WTC11 (cell line): ENCODE results near the gene NRIP3. TPM values are rescaled to one million over a fixed set of nuclear protein-coding genes. Genes with fewer than 3 reads are reported as not detected.

ENCODE experiments used
- ATAC-seq: fragments of 200-7000 bp; cut with Tn5 transposase; 2 replicates; pipeline ENCODE4 v1.10.0; 2021; ENCODE audit warnings: mild to moderate bottlenecking, moderate library complexity
- CTCF ChIA-PET: fragments of 300-600 bp; sonication (Branson Sonifier 250); formaldehyde crosslinking; loops from one replicate; lab custom pipeline; 2021; ENCODE audit warnings: antibody characterized with exemption; lab: Charles Lee
- POLR2A ChIA-PET: fragments of 350-600 bp; sonication (Branson Sonifier 250); formaldehyde crosslinking; loops from one replicate; lab custom pipeline; 2021; ENCODE audit warnings: antibody characterized with exemption; lab: Charles Lee
- DNase-seq: peaks from one replicate; pipeline ENCODE4 v3.0.0; 2021; ENCODE audit warnings: low spot score
- H3K27ac Mint-ChIP-seq: 2 replicates; pipeline ENCODE4 v1.8.0; 2021; ENCODE audit warnings: mixed read lengths
- H3K27me3 Mint-ChIP-seq: 2 replicates; pipeline ENCODE4 v1.8.0; 2021; ENCODE audit warnings: low read depth, mild to moderate bottlenecking, moderate library complexity, mixed read lengths
- H3K36me3 Mint-ChIP-seq: 2 replicates; pipeline ENCODE4 v1.8.0; 2021; ENCODE audit warnings: mixed read lengths
- H3K4me1 Mint-ChIP-seq: 2 replicates; pipeline ENCODE4 v1.8.0; 2022; ENCODE audit warnings: mixed read lengths
- H3K4me3 Mint-ChIP-seq: 2 replicates; pipeline ENCODE4 v1.8.0; 2021; ENCODE audit warnings: mild to moderate bottlenecking, moderate library complexity, mixed read lengths
- H3K9me3 Mint-ChIP-seq: 2 replicates; pipeline ENCODE4 v1.8.0; 2021; ENCODE audit warnings: mixed read lengths
- ATF1 ChIP-seq: sonication (generic); formaldehyde crosslinking; IDR thresholded peaks from 2 replicates; pipeline ENCODE4 v1.8.1; 2023; ENCODE audit warnings: mild to moderate bottlenecking, moderate library complexity, missing genetic modification reagents
- CREM ChIP-seq: sonication (generic); formaldehyde crosslinking; IDR thresholded peaks from 2 replicates; pipeline ENCODE4 v1.8.1; 2022; ENCODE audit warnings: mild to moderate bottlenecking, missing genetic modification reagents, moderate library complexity
- E2F5 ChIP-seq: sonication (generic); formaldehyde crosslinking; IDR thresholded peaks from 2 replicates; pipeline ENCODE4 v1.8.1; 2022; ENCODE audit warnings: mild to moderate bottlenecking, moderate library complexity, missing genetic modification reagents
- ELF4 ChIP-seq: sonication (generic); formaldehyde crosslinking; IDR thresholded peaks from 2 replicates; pipeline ENCODE4 v1.8.1; 2022; ENCODE audit warnings: low read depth, mild to moderate bottlenecking, moderate library complexity, missing genetic modification reagents
- ESRRA ChIP-seq: sonication (generic); formaldehyde crosslinking; IDR thresholded peaks from 2 replicates; pipeline ENCODE4 v1.8.1; 2022; ENCODE audit warnings: mild to moderate bottlenecking, missing genetic modification reagents, borderline replicate concordance
- ETV6 ChIP-seq: sonication (generic); formaldehyde crosslinking; IDR thresholded peaks from 2 replicates; pipeline ENCODE4 v1.8.1; 2022; ENCODE audit warnings: mild to moderate bottlenecking, missing genetic modification reagents
- FOXJ3 ChIP-seq: sonication (generic); formaldehyde crosslinking; IDR thresholded peaks from 2 replicates; pipeline ENCODE4 v1.9.0; 2021; ENCODE audit warnings: missing genetic modification reagents, mild to moderate bottlenecking, borderline replicate concordance
- FOXK1 ChIP-seq: sonication (generic); formaldehyde crosslinking; IDR thresholded peaks from 2 replicates; pipeline ENCODE4 v1.8.0; 2022; ENCODE audit warnings: mild to moderate bottlenecking, moderate library complexity, missing genetic modification reagents
- GABPB1 ChIP-seq: sonication (generic); formaldehyde crosslinking; IDR thresholded peaks from 2 replicates; pipeline ENCODE4 v1.8.1; 2023; ENCODE audit warnings: mild to moderate bottlenecking, missing genetic modification reagents
- JUN ChIP-seq: sonication (generic); formaldehyde crosslinking; IDR thresholded peaks from 2 replicates; pipeline ENCODE4 v1.8.0; 2023; ENCODE audit warnings: mild to moderate bottlenecking, missing genetic modification reagents
- OVOL2 ChIP-seq: fragments of 250-450 bp; sonication (Bioruptor Pico); IDR thresholded peaks from 2 replicates; pipeline ENCODE4 v1.9.0; 2021; ENCODE audit warnings: mild to moderate bottlenecking, borderline replicate concordance
- PREB ChIP-seq: sonication (generic); formaldehyde crosslinking; IDR thresholded peaks from 2 replicates; pipeline ENCODE4 v1.8.1; 2022; ENCODE audit warnings: mild to moderate bottlenecking, missing genetic modification reagents, moderate library complexity, borderline replicate concordance
- SOX15 ChIP-seq: fragments of 250-450 bp; sonication (Bioruptor Pico); IDR thresholded peaks from 2 replicates; pipeline ENCODE4 v1.9.0; 2021; ENCODE audit warnings: mild to moderate bottlenecking
- USF1 ChIP-seq: sonication (generic); formaldehyde crosslinking; IDR thresholded peaks from 2 replicates; pipeline ENCODE4 v1.8.0; 2022; ENCODE audit warnings: mild to moderate bottlenecking, missing genetic modification reagents
- ZNF138 ChIP-seq: sonication (generic); formaldehyde crosslinking; conservative IDR thresholded peaks from 2 replicates; pipeline ENCODE4 v1.8.1; 2022; ENCODE audit warnings: mild to moderate bottlenecking, moderate library complexity, missing genetic modification reagents
- ZNF232 ChIP-seq: sonication (generic); formaldehyde crosslinking; IDR thresholded peaks from 2 replicates; pipeline ENCODE4 v1.8.0; 2022; ENCODE audit warnings: mild to moderate bottlenecking, missing genetic modification reagents
- ZNF317 ChIP-seq: sonication (generic); formaldehyde crosslinking; IDR thresholded peaks from 2 replicates; pipeline ENCODE4 v1.8.1; 2023; ENCODE audit warnings: low read depth, mild to moderate bottlenecking, moderate library complexity, missing genetic modification reagents, borderline replicate concordance
- ZNF671 ChIP-seq: fragments of 250-450 bp; sonication (Bioruptor Pico); IDR thresholded peaks from 2 replicates; pipeline ENCODE4 v1.8.0; 2021; ENCODE audit warnings: mild to moderate bottlenecking
- total RNA-seq: library from RNA; stranded (reverse); gene quantifications from 3 replicates; pipeline ENCODE4 v1.2.3, GENCODE V29; 2021
- TF ChIP-seq, protein P1 (sequence below): sonication (generic); formaldehyde crosslinking; IDR thresholded peaks from 2 replicates; pipeline ENCODE4 v1.8.1; 2023; ENCODE audit warnings: mild to moderate bottlenecking, missing genetic modification reagents, borderline replicate concordance
- TF ChIP-seq, protein P2 (sequence below): sonication (generic); formaldehyde crosslinking; IDR thresholded peaks from 2 replicates; pipeline ENCODE4 v1.8.1; 2023; ENCODE audit warnings: mild to moderate bottlenecking, missing genetic modification reagents, moderate library complexity
- TF ChIP-seq, protein P3 (sequence below): fragments of 250-450 bp; sonication (Bioruptor Pico); IDR thresholded peaks from 2 replicates; pipeline ENCODE4 v1.8.0; 2021; ENCODE audit warnings: mild to moderate bottlenecking

Gene NRIP3
- total RNA-seq, 1 experiment from 2014 or later = 4.5 TPM

DNA sequence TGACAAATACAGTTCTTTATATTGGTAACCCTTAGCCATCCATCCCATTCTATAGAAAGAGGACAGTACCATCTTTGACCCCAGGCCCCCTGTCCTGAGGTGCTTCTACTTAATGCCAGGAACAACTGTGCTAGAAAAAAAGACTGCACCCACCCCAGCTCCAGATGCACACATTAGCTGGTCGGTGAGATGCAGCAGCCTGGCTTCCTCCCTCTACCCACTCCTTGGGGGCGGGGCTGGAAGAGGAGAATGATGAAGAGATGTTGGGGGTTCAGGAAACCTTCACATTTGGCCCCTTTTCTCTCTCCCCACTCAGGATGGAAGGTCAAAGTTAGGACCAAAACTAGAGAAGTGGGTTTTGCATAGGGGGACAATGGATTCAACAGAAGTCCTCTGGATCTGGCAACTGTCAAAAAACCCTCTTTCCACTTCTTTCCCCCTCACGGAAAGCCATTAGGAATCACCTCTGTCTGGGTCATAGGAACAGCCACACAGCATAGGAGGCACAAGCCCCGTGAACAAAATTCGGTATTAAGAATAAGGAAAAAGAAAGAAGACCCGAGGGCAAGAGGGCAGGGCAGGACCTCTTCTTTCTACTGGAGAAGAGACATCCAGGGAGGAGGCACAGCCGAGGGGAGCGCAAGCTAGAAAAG lies 755 bp downstream of the NRIP3 start:
- POLR2A ChIA-PET = interaction anchor here (0.6 to 0.8 kb wide), 3 partner anchors 11 to 39 kb away, joined by 3 read pairs; no protein-coding TSS in a partner anchor
- DNase-seq = no peak
- Mint-ChIP-seq H3K27ac (no peak overlapping the region), H3K4me3 (peak overlapping the region; percentile 74)
- no peak for TF ChIP-seq ELF4
- TF ChIP-seq, all 79 proteins: peak for 0
- Mint-ChIP-seq H3K9me3 (no peaks in the 10 kb centered on the region), H3K27me3 (peaks cover 77% of the 10 kb centered on the region), H3K4me1 (peaks cover 18% of the 10 kb centered on the region), H3K36me3 (no peaks in the 10 kb centered on the region)
- CTCF ChIA-PET = interaction anchor here (1.0 to 1.8 kb wide), 8 partner anchors 13 to 505 kb away, joined by 3 to 9 read pairs (median 5); no protein-coding TSS in a partner anchor
- ATAC-seq = no peak

GRCh38 chr11:9001736-9002135 lies 2.1 kb downstream of the NRIP3 start:
- H3K4me3 Mint-ChIP-seq = no peak overlapping the region
- ChIA-PET POLR2A (no interaction called here), CTCF (interaction anchor here (0.6 kb wide), 1 partner anchor 258 kb away, joined by 4 read pairs; no protein-coding TSS in a partner anchor)
- no peaks in the 10 kb centered on the region for H3K9me3 Mint-ChIP-seq
- peaks cover 63% of the 10 kb centered on the region for H3K27me3 Mint-ChIP-seq
- DNase-seq (no peak), ATAC-seq (no peak)
- peaks cover 18% of the 10 kb centered on the region for H3K4me1 Mint-ChIP-seq
- H3K27ac Mint-ChIP-seq = no peak overlapping the region
- H3K36me3 Mint-ChIP-seq = no peaks in the 10 kb centered on the region
- TF ChIP-seq GABPB1 = no peak
- TF ChIP-seq, protein P1, sequence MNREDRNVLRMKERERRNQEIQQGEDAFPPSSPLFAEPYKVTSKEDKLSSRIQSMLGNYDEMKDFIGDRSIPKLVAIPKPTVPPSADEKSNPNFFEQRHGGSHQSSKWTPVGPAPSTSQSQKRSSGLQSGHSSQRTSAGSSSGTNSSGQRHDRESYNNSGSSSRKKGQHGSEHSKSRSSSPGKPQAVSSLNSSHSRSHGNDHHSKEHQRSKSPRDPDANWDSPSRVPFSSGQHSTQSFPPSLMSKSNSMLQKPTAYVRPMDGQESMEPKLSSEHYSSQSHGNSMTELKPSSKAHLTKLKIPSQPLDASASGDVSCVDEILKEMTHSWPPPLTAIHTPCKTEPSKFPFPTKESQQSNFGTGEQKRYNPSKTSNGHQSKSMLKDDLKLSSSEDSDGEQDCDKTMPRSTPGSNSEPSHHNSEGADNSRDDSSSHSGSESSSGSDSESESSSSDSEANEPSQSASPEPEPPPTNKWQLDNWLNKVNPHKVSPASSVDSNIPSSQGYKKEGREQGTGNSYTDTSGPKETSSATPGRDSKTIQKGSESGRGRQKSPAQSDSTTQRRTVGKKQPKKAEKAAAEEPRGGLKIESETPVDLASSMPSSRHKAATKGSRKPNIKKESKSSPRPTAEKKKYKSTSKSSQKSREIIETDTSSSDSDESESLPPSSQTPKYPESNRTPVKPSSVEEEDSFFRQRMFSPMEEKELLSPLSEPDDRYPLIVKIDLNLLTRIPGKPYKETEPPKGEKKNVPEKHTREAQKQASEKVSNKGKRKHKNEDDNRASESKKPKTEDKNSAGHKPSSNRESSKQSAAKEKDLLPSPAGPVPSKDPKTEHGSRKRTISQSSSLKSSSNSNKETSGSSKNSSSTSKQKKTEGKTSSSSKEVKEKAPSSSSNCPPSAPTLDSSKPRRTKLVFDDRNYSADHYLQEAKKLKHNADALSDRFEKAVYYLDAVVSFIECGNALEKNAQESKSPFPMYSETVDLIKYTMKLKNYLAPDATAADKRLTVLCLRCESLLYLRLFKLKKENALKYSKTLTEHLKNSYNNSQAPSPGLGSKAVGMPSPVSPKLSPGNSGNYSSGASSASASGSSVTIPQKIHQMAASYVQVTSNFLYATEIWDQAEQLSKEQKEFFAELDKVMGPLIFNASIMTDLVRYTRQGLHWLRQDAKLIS (CRISPR knock-in tag) = no peak
- TF ChIP-seq, protein P2, sequence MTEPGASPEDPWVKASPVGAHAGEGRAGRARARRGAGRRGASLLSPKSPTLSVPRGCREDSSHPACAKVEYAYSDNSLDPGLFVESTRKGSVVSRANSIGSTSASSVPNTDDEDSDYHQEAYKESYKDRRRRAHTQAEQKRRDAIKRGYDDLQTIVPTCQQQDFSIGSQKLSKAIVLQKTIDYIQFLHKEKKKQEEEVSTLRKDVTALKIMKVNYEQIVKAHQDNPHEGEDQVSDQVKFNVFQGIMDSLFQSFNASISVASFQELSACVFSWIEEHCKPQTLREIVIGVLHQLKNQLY (CRISPR knock-in tag) = no peak

DNA sequence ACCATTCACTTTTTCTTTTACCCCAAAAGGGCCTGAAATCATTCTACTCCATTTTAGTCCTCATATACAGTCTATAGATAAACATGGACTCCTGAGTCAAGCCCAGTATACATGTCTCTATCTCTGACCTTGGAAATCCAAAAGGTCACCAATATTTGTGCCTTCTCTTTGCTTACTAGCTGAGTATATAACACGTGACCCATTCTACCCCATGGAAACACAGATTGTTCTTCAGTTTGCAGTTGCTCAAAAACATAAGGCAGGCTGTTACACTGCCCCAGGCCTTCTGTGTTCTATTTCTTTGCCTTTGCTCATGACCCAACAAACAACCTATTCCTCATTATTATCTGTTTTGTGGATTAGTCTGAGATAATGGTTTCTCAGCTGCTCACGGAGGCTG lies 5.8 kb downstream of the NRIP3 start:
- no peak overlapping the region for H3K4me3 Mint-ChIP-seq

GRCh38 chr11:8997451-8997850 lies 6.3 kb downstream of the NRIP3 start:
- Mint-ChIP-seq H3K27me3 (peaks cover 25% of the 10 kb centered on the region), H3K27ac (no peak overlapping the region), H3K4me1 (peaks cover 2% of the 10 kb centered on the region; the same call in 1 of the 2 replicates), H3K9me3 (no peaks in the 10 kb centered on the region), H3K36me3 (no peaks in the 10 kb centered on the region), H3K4me3 (no peak overlapping the region)
- DNase-seq = no peak
- ChIA-PET CTCF (interaction anchor here (1.0 to 2.0 kb wide), 2 partner anchors 18 to 140 kb away, joined by 4 to 6 read pairs; no protein-coding TSS in a partner anchor), POLR2A (no interaction called here)
- ATAC-seq = no peak
- TF ChIP-seq SOX15 (CRISPR knock-in tag) = no peak
- TF ChIP-seq E2F5 (CRISPR knock-in tag) = no peak
- no peak for TF ChIP-seq FOXJ3
- no peak for TF ChIP-seq ESRRA (CRISPR knock-in tag)
- TF ChIP-seq PREB (CRISPR knock-in tag) = no peak
- TF ChIP-seq ETV6 = no peak
- no peak for TF ChIP-seq FOXK1 (CRISPR knock-in tag)
- TF ChIP-seq USF1 (CRISPR knock-in tag) = no peak
- no peak for TF ChIP-seq ATF1 (CRISPR knock-in tag)
- no peak for TF ChIP-seq CREM (CRISPR knock-in tag)
- no peak for TF ChIP-seq ZNF138 (CRISPR knock-in tag)

More for the DNA sequence above, 5.8 kb downstream of the NRIP3 start:
- TF ChIP-seq ZNF671 (CRISPR knock-in tag) = no peak
- TF ChIP-seq ZNF232 (CRISPR knock-in tag) = no peak
- no peak for TF ChIP-seq JUN (CRISPR knock-in tag)
- TF ChIP-seq ZNF317 (CRISPR knock-in tag) = no peak
- TF ChIP-seq, protein P3, sequence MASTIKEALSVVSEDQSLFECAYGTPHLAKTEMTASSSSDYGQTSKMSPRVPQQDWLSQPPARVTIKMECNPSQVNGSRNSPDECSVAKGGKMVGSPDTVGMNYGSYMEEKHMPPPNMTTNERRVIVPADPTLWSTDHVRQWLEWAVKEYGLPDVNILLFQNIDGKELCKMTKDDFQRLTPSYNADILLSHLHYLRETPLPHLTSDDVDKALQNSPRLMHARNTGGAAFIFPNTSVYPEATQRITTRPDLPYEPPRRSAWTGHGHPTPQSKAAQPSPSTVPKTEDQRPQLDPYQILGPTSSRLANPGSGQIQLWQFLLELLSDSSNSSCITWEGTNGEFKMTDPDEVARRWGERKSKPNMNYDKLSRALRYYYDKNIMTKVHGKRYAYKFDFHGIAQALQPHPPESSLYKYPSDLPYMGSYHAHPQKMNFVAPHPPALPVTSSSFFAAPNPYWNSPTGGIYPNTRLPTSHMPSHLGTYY = no peak
- TF ChIP-seq OVOL2 (CRISPR knock-in tag) = no peak
- peaks cover 30% of the 10 kb centered on the region for H3K27me3 Mint-ChIP-seq
- ATAC-seq = no peak
- H3K4me1 Mint-ChIP-seq = peaks cover 6% of the 10 kb centered on the region
- DNase-seq = no peak
- H3K36me3 Mint-ChIP-seq = no peaks in the 10 kb centered on the region
- no peak overlapping the region for H3K27ac Mint-ChIP-seq
- POLR2A ChIA-PET = no interaction called here
- H3K9me3 Mint-ChIP-seq = no peaks in the 10 kb centered on the region
- CTCF ChIA-PET = interaction anchor here (1.0 to 2.0 kb wide), 2 partner anchors 17 to 140 kb away, joined by 4 to 6 read pairs; no protein-coding TSS in a partner anchor
